Gastrocnemius medialis (tissue), 4 donors: ENCODE results near the gene GALNT10. TPM values are rescaled to one million over a fixed set of nuclear protein-coding genes. Genes with fewer than 3 reads are reported as not detected.

ENCODE experiments used
- ATAC-seq, 2 donors: fragments of 150-250 bp; one replicate each; pipeline ENCODE4 v1.9.1; 2016
- DNase-seq, 2 donors: peaks; one replicate each; pipeline ENCODE4 v3.0.0-alpha.2; 2019
- H3K27ac ChIP-seq, 4 donors: fragments of 200-600 bp; sonication (generic); 1 replicate in 1 of 4; 2 replicates in 3 of 4; pipeline ENCODE4 v1.5.1; 2016 to 2018; ENCODE audit warnings: mild to moderate bottlenecking in 2 of 4, moderate library complexity in 1 of 4
- H3K27me3 ChIP-seq, 3 donors: fragments of 200-600 bp; sonication (generic) in 2 of 3; 1 replicate in 1 of 3; 2 replicates in 2 of 3; pipeline versions ENCODE4 v1.5.1 to v1.6.0; 2016 to 2019; ENCODE audit warnings: mild to moderate bottlenecking in 1 of 3, moderate library complexity in 1 of 3
- H3K36me3 ChIP-seq, 2 donors: fragments of 200-600 bp; sonication (generic) in 1 of 2; one replicate each; pipeline ENCODE4 v1.5.1; 2017 to 2018
- H3K4me1 ChIP-seq, 2 donors: fragments of 200-600 bp; sonication (generic) in 1 of 2; one replicate each; pipeline ENCODE4 v1.5.1; 2016 to 2017; ENCODE audit warnings: mild to moderate bottlenecking in 2 of 2
- H3K4me3 ChIP-seq, 4 donors: fragments of 200-600 bp; sonication (generic) in 3 of 4; 1 replicate in 1 of 4; 2 replicates in 3 of 4; pipeline ENCODE4 v1.5.1; 2016 to 2019; ENCODE audit warnings: mild to moderate bottlenecking in 2 of 4
- H3K9me3 ChIP-seq, 3 donors: fragments of 200-600 bp; sonication (generic) in 2 of 3; 1 replicate in 1 of 3; 2 replicates in 2 of 3; pipeline ENCODE4 v1.5.1; 2016 to 2019
- CTCF ChIP-seq, 5 experiments: fragments of 450-650 bp in 3 of 5; fragments of 200-600 bp in 2 of 5; sonication (generic) in 2 of 5; IDR thresholded peaks in 4 of 5; conservative IDR thresholded peaks in 1 of 5; 1 replicate in 4 of 5; 2 replicates in 1 of 5; pipeline ENCODE4 v1.5.1; 2016 to 2019; ENCODE audit warnings: antibody characterized with exemption in 5 of 5, mild to moderate bottlenecking in 3 of 5, moderate library complexity in 3 of 5
- POLR2A ChIP-seq, 2 donors: fragments of 450-650 bp; IDR thresholded peaks; one replicate each; pipeline ENCODE4 v1.6.1; 2017; ENCODE audit warnings: antibody characterized with exemption in 2 of 2, mild to moderate bottlenecking in 2 of 2, moderate library complexity in 2 of 2
- in situ Hi-C, 4 donors: fragments of 200-750 bp; cut with MboI; loops; one replicate each; pipeline versions ENCODE4 v1.15.0 to v1.8.0; 2017; ENCODE audit warnings: low sequenced_read_pairs in 4 of 4
- intact Hi-C: fragments of 100-400 bp; cut with DNase I; formaldehyde crosslinking; loops from one replicate; pipeline ENCODE4 v1.15.1; 2023; ENCODE audit warnings: low total_unique reads
- total RNA-seq, 4 donors: library from RNA; depleted of rRNA; stranded (reverse); fragments of >200 nt; gene quantifications; one replicate each; pipeline versions ENCODE4 v1.1.0 to v1.2.3, GENCODE V29; 2016

GALNT10 gene
- total RNA-seq, 4 donors from 2014 or later: 6.1 to 9.9 (median 6.4) TPM

GRCh38 chr5:154395407-154396106, 205.0 kb downstream of the GALNT10 start:
- DNase-seq: peak in 1 of 2 donors; percentile 10
- H3K27ac ChIP-seq: no peak overlapping the region
- TF ChIP-seq CTCF (IDR thresholded peaks at IDR 0.05 in 4 of 5, conservative IDR thresholded peaks at IDR 0.05 in 1 of 5) (no peak), POLR2A (IDR thresholded peaks at IDR 0.05) (no peak)
- H3K9me3 ChIP-seq: no peaks in the 10 kb centered on the region
- H3K27me3 ChIP-seq: no peaks in the 10 kb centered on the region
- no peak for ATAC-seq
- in situ Hi-C loops (no loop called here), intact Hi-C loops (no loop called here)
- no peaks in the 10 kb centered on the region for H3K36me3 ChIP-seq
- H3K4me3 ChIP-seq: no peak overlapping the region
- H3K4me1 ChIP-seq: no peaks in the 10 kb centered on the region

GRCh38 chr5:154396128-154396527, 205.6 kb downstream of the GALNT10 start:
- no peaks in the 10 kb centered on the region for H3K27me3 ChIP-seq
- H3K9me3 ChIP-seq: no peaks in the 10 kb centered on the region
- TF ChIP-seq CTCF (IDR thresholded peaks at IDR 0.05 in 4 of 5, conservative IDR thresholded peaks at IDR 0.05 in 1 of 5) (no peak), POLR2A (IDR thresholded peaks at IDR 0.05) (no peak)
- in situ Hi-C loops (no loop called here), intact Hi-C loops (no loop called here)
- H3K36me3 ChIP-seq: no peaks in the 10 kb centered on the region
- H3K27ac ChIP-seq: no peak overlapping the region
- no peaks in the 10 kb centered on the region for H3K4me1 ChIP-seq
- no peak for ATAC-seq
- H3K4me3 ChIP-seq: no peak overlapping the region
- DNase-seq: no peak

GRCh38 chr5:154397652-154398406, 207.3 kb downstream of the GALNT10 start:
- Histone ChIP-seq H3K27ac (no peak overlapping the region), H3K9me3 (no peaks in the 10 kb centered on the region), H3K36me3 (no peaks in the 10 kb centered on the region), H3K27me3 (no peaks in the 10 kb centered on the region), H3K4me1 (no peaks in the 10 kb centered on the region), H3K4me3 (no peak overlapping the region)
- in situ Hi-C loops: no loop called here
- intact Hi-C loops: no loop called here
- TF ChIP-seq POLR2A (IDR thresholded peaks at IDR 0.05) (no peak), CTCF (IDR thresholded peaks at IDR 0.05 in 4 of 5, conservative IDR thresholded peaks at IDR 0.05 in 1 of 5) (no peak)
- DNase-seq (no peak), ATAC-seq (no peak)

- H3K36me3 ChIP-seq: no peaks in the 10 kb centered on the region
- no peaks in the 10 kb centered on the region for H3K9me3 ChIP-seq
- TF ChIP-seq CTCF (IDR thresholded peaks at IDR 0.05 in 4 of 5, conservative IDR thresholded peaks at IDR 0.05 in 1 of 5) (no peak), POLR2A (IDR thresholded peaks at IDR 0.05) (no peak)
- intact Hi-C loops (loop anchor here (5.0 to 10.0 kb wide), 2 partner anchors 208 to 426 kb away; partner anchors contain the start of gene GALNT10), in situ Hi-C loops (loop anchor here (5.0 to 25.0 kb wide), 4 partner anchors 206 to 328 kb away; partner anchors contain the start of gene GALNT10 (in 2 of the 4))
- H3K27ac ChIP-seq: no peak overlapping the region
- DNase-seq: no peak
- no peaks in the 10 kb centered on the region for H3K27me3 ChIP-seq
- no peak for ATAC-seq
- no peak overlapping the region for H3K4me3 ChIP-seq
- H3K4me1 ChIP-seq: peaks cover 0 to 3% of the 10 kb centered on the region in 2 donors
Observed at GRCh38 chr5:154400678-154401077, 210.1 kb downstream of the GALNT10 start.
